Muscle of leg (tissue), 11 donors: ENCODE results near the gene TNNI2. TPM values are rescaled to one million over a fixed set of nuclear protein-coding genes. Genes with fewer than 3 reads are reported as not detected.

Experiments
- DNase-seq: peaks from one replicate; pipeline ENCODE4 v3.0.0; 2013
- H3K27ac ChIP-seq: one replicate; pipeline ENCODE4 v1.5.1; 2013; ENCODE audit warnings: mild to moderate bottlenecking, low read length, control low read depth
- H3K27me3 ChIP-seq: one replicate; pipeline ENCODE4 v1.6.1; 2013; ENCODE audit warnings: low read length; ENCODE audit not compliant: control insufficient read depth, insufficient read depth
- H3K36me3 ChIP-seq: one replicate; pipeline ENCODE4 v1.6.1; 2013; ENCODE audit warnings: low read length; ENCODE audit not compliant: control insufficient read depth, insufficient read depth
- H3K4me1 ChIP-seq: one replicate; pipeline ENCODE4 v1.6.1; 2013; ENCODE audit warnings: low read length; ENCODE audit not compliant: control insufficient read depth, insufficient read depth
- H3K4me3 ChIP-seq: one replicate; pipeline ENCODE4 v1.5.1; 2013; ENCODE audit warnings: low read length, control low read depth
- H3K9me3 ChIP-seq: replicated peaks from 2 replicates; pipeline ENCODE4 v1.6.1; 2013; ENCODE audit warnings: low read depth, low read length; ENCODE audit not compliant: control insufficient read depth
- WGBS: methylation state at CpG from one replicate; pipeline ENCODE4 v1.1.5; 2013; ENCODE audit warnings: missing lambda C conversion rate; ENCODE audit not compliant: insufficient coverage; 5-methylcytosine and 5-hydroxymethylcytosine counted together
- polyA plus RNA-seq, 8 donors: library from polyadenylated mRNA; unstranded; fragments of 120-200 nt; gene quantifications; one replicate each; pipeline versions ENCODE4 v1.2.1 to v1.2.3, GENCODE V29; 2013; ENCODE audit warnings: inconsistent platforms in 1 of 8, low replicate concordance in 1 of 8; ENCODE audit not compliant: insufficient read length in 8 of 8, insufficient read depth in 1 of 8
- total RNA-seq: library from RNA; stranded (reverse); fragments of 120-200 nt; gene quantifications from one replicate; pipeline ENCODE4 v1.2.4, GENCODE V29; 2013

TNNI2 gene
- total and polyA plus RNA-seq, 9 donors = 1,548 to 4,090 (median 3,133) TPM

DNA sequence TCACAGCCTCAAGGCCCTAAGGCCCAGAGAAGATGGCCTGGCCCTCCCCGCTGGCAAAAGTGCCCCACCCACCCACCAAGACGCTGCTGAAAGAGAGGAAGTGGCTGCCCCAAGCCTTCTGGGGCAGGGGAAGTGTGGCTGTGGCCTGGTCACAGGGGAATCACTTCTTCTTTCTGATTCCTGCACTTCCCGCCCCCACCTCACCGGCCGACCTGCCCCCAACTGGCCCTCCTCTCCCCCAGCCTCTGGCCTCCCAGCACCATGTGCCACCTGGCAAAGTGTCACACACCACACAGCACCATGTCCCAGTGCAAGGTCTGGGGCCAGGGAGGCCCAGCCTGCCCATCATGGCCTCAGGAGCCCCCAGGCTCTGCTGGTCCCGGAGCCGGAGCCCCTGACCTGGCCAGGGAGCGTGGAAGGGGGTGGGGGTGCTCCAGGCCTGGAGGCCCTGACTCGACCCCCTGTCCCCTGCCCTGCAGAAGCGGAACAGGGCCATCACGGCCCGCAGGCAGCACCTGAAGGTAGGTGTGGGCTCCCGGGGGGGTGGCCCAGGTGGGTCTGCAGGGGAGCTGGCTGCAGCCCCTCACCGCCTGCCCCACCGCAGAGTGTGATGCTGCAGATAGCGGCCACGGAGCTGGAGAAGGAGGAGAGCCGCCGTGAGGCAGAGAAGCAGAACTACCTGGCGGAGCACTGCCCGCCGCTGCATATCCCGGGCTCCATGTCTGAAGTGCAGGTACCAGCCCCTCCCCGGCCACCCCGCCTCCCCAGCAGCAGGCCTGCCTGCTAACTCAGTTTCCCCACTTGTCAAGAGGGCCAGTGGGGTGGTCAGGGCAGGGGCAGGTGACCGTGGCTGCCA lies 1.4 kb downstream of the TNNI2 start:
- DNase-seq = peak; percentile 72
- H3K4me1 ChIP-seq = peaks cover 90% of the 10 kb centered on the region
- peak overlapping the region; percentile 95 for H3K27ac ChIP-seq
- WGBS = 77% methylated on average over 14 of the region's 26 CpGs
- H3K4me3 ChIP-seq = peak overlapping the region; percentile 58
- H3K9me3 ChIP-seq = no peaks in the 10 kb centered on the region
- peaks cover 12% of the 10 kb centered on the region for H3K36me3 ChIP-seq
- H3K27me3 ChIP-seq = no peaks in the 10 kb centered on the region

DNA sequence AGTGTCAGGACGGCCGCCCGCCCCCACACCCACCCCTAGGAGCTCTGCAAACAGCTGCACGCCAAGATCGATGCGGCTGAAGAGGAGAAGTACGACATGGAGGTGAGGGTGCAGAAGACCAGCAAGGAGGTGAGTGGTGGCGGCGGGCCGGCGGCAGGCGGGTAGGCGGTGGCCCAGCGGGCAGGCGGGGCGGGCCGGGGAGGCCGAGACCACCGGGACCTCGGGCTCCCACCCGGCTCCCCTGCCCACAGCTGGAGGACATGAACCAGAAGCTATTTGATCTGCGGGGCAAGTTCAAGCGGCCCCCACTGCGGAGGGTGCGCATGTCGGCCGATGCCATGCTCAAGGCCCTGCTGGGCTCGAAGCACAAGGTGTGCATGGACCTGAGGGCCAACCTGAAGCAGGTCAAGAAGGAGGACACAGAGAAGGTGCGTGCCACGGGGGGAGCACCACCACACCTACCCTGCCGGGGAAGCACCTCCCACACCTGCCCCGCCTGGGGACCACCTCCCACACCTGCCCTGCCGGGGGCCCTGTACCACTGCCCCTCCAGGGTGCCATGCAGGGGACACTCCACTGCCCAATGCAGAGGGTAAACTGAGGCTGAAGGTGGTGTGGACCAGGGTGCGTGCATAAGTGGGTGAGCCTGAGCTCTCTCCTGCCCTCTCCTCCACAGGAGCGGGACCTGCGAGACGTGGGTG lies 2.1 kb downstream of the TNNI2 start:
- H3K4me1 ChIP-seq = peaks cover 92% of the 10 kb centered on the region
- H3K4me3 ChIP-seq = peak overlapping the region; percentile 58
- 85% methylated on average over 26 of the region's 37 CpGs for WGBS

DNA sequence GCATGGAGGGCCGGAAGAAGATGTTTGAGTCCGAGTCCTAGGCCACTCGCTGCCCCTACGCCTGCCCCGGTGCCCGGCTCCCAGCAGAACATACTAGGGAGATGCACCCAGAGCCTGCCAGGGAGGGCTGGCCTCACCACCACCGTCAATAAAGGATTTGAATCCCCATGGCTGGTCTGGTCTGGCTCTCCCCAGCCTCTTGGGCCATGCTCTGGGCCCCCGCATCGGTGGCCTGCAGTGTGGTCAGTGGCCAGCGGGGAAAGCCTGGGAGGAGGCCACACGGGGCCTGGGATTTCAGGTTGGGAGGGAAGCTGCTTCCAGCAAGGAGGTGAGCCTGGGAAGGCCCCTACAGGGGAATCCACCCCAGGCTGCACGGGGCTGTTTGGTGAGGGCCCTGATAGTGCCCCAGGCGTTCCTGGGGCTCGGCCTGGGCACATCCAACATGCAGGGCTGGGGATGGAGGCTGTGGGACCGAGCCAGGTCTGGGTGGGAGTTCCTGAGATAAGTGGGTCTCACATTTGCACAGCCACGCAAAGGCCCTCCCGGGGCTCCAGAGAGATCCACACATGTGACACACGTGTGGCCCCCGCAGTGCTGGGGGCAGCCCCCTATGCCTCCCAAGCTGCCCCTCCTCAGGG lies 2.8 kb downstream of the TNNI2 start:
- Histone ChIP-seq H3K4me3 (peak overlapping the region; percentile 46), H3K4me1 (peaks cover 94% of the 10 kb centered on the region), H3K27me3 (no peaks in the 10 kb centered on the region), H3K9me3 (no peaks in the 10 kb centered on the region), H3K36me3 (peaks cover 12% of the 10 kb centered on the region), H3K27ac (peak overlapping the region; percentile 71)
- 73% methylated on average over 17 of the region's 19 CpGs for WGBS
- DNase-seq = no peak

More for the DNA sequence above, 2.1 kb downstream of the TNNI2 start:
- Histone ChIP-seq H3K27ac (peak overlapping the region; percentile 95), H3K36me3 (peaks cover 12% of the 10 kb centered on the region), H3K9me3 (no peaks in the 10 kb centered on the region), H3K27me3 (no peaks in the 10 kb centered on the region)
- DNase-seq = no peak

DNA sequence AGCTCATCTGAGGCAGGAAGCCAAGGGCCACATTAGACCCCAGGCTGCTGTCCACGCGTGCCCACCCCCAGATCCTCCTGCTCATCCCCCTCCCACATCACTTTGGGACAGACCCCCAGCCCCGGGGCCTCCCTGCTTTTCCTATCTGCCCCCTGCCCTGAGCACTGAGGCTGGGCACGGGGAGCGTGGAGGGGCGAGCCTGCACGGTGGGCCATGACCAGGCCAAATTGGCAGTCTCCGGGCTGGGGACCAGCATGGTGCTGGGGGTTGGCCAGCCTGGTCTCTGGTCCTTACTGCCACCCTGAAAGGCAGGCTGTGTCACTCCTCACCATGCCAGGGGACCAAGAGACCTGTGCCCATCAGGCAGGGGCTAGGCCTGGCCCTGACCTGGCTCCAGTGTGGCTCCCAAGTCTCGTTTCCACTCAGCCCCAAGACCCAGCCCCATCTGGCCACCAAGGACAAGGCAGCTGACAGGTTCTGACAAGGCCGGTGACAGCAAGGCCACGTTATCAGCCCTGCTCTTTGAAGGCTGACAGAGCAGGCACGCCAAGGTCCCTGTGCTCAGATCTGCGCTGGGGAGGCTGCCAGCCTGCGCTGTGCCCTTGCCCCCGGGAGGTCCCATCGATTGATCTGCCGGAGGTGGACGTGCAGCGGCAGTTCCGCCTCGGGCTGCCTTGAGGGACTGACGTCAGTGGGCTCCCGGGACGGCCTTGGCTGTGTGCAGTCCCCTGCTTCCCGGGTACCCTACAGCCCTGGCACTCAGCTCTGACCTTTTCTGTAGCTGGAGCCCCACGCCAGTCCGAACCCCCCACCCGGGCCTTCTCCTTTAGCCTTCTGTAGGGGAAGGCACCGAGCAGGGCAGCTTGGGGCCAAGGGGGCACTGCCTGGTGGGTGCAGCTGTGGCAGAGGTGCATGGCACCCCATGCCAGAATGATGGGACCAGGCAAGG lies 3.6 kb downstream of the TNNI2 start:
- Histone ChIP-seq H3K27ac (peak overlapping the region; percentile 71), H3K36me3 (peaks cover 12% of the 10 kb centered on the region), H3K9me3 (no peaks in the 10 kb centered on the region), H3K27me3 (no peaks in the 10 kb centered on the region), H3K4me3 (peak overlapping the region; percentile 46), H3K4me1 (peaks cover 94% of the 10 kb centered on the region)
- no peak for DNase-seq
- 85% methylated on average over 26 of the region's 29 CpGs for WGBS

DNA sequence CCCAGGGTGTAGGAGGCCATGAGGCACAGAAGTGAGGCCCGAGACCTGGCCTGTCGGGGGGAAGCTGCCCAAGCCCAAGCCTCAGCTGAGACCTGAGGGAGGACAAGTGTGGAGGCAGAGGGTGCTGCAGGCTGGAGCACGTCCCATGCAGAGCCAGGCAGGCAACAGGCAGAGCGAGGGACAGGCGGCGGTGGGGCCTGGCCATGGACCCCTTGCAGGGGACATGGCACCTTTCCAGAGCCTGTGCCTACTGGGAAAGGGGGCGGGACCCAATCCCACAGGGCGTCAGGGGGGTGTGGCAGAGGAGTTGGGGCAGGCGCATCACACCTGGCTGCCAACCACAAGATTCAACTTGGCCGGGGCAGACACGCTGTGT lies 4.3 kb downstream of the TNNI2 start:
- H3K9me3 ChIP-seq = no peaks in the 10 kb centered on the region
- WGBS = 90% methylated on average over 6 of the region's 11 CpGs
- H3K36me3 ChIP-seq = peaks cover 12% of the 10 kb centered on the region
- no peaks in the 10 kb centered on the region for H3K27me3 ChIP-seq
- H3K27ac ChIP-seq = peak overlapping the region; percentile 71
- no peak overlapping the region for H3K4me3 ChIP-seq
- H3K4me1 ChIP-seq = peaks cover 94% of the 10 kb centered on the region
- no peak for DNase-seq

DNA sequence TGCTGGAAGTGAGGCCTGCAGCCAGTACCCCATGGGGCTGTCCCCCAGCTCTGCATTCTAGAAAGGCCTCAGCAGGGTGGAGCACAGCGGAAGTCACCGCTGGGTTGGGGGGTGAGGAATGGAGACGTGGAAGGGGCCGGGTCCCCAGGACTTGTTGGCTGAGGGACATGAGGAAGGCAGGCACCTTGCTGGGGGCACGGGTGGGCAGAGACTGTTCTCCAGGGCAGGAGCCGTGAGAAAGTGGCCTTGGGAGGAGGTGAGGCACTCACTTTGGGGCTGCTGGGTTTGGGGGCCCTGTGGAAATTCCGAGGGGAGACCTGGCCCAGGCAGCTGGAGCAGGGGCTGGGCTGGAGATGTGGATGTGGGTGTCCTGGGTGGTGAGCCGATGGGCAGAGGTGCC lies 5.0 kb downstream of the TNNI2 start:
- Histone ChIP-seq H3K36me3 (peaks cover 12% of the 10 kb centered on the region), H3K4me3 (no peak overlapping the region), H3K27ac (peak overlapping the region; percentile 71), H3K9me3 (no peaks in the 10 kb centered on the region), H3K27me3 (no peaks in the 10 kb centered on the region), H3K4me1 (peaks cover 94% of the 10 kb centered on the region)
- 65% methylated on average over 8 of the region's 8 CpGs for WGBS
- no peak for DNase-seq

DNA sequence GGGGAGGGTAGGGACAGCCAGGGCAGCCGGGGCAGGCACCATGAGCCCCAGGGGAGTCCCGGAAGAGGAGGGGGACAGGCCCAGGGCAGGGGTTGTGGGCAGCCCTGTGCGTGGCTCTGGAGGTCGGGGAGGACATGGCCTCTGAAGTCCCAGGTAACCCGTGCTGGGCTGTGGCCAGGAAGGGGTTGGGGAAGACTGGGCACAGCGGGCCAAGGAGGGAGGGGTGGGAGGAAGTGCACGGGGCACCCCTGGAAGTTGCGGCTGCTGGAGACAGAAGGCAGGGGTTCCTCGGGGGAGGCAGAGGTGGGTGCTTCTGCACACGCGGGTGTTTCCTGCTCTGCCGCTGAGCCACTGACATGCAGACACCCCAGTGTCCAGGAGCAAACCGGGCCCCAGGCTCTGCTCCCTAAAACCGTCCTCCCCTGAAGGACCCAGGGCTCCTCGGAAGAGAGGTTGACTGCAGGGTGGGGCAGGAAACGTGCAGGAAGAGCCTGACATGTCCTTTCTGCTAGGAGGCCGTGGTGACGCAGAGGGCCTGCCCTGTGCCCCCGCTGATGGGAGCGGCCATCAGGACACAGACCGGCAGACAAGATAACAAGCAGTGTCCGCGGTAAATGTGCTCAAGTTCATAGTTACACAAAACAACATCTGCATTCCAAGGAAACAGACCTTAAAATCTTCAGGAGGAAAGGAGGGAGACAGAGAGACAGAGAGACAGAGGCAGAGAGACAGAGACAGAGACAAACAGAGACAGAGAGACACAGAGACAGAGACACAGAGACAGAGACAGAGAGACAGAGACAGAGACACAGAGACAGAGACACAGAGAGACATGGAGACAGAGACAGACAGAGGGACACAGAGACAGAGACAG lies 5.7 kb downstream of the TNNI2 start:
- Histone ChIP-seq H3K4me1 (peaks cover 90% of the 10 kb centered on the region), H3K4me3 (no peak overlapping the region), H3K27ac (peak overlapping the region; percentile 71), H3K27me3 (no peaks in the 10 kb centered on the region), H3K36me3 (peaks cover 12% of the 10 kb centered on the region), H3K9me3 (no peaks in the 10 kb centered on the region)
- 42% methylated on average over 16 of the region's 23 CpGs for WGBS
- peak; percentile 64 for DNase-seq

DNA sequence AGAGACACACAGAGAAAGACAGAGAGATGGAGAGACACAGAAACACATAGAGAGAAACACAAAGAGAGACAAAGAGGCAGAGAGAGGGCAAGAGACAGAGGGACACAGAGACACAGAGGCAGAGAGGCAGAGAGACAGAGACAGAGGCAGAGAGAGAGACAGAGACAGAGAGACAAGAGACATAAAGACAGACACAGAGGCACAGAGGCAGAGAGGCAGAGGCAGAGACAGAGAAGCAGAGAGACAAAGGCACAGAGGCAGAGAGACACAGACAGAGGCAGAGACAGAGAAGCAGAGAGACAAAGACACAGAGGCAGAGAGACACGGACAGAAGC lies 6.3 kb downstream of the TNNI2 start:
- H3K36me3 ChIP-seq = peaks cover 12% of the 10 kb centered on the region
- no peak for DNase-seq
- peak overlapping the region; percentile 71 for H3K27ac ChIP-seq
- 62% methylated on average over 1 of the region's 1 CpG for WGBS
- no peaks in the 10 kb centered on the region for H3K9me3 ChIP-seq
- H3K27me3 ChIP-seq = no peaks in the 10 kb centered on the region
- H3K4me1 ChIP-seq = peaks cover 84% of the 10 kb centered on the region
- no peak overlapping the region for H3K4me3 ChIP-seq
